K562 (cell line): ENCODE measurements around the gene ATRX. TPM values are rescaled to one million over a fixed set of nuclear protein-coding genes. Genes with fewer than 3 reads are reported as not detected.

ENCODE experiments used
- ATAC-seq: fragments of 200-7000 bp; cut with Tn5 transposase; 3 replicates; pipeline ENCODE4 v1.9.1; 2020; ENCODE audit warnings: moderate library complexity
- BruUV-seq: library from RNA; stranded (reverse); fragments of 400-500 nt; replicated peaks from 2 replicates; lab custom pipeline; 2021; lab: Mats Ljungman, UMichigan
- CTCF ChIA-PET: fragments of 300-600 bp; formaldehyde crosslinking; extraction: SDS; loops from one replicate; lab custom pipeline; 2021; ENCODE audit warnings: low intra/inter-chr PET ratio; lab: Yijun Ruan, JAX
- POLR2A ChIA-PET: fragments of 300-600, 350-650 bp; sonication (Branson Sonifier 250); formaldehyde crosslinking; extraction: SDS; loops from one replicate; lab custom pipeline; 2021; ENCODE audit warnings: antibody characterized with exemption, inconsistent platforms; lab: Yijun Ruan, JAX
- DNase-seq, 4 experiments: peaks; one replicate each; pipeline versions ENCODE4 v3.0.0 to v3.0.0-alpha.2; 2011 to 2018; ENCODE audit warnings: low spot score in 3 of 4, mixed read lengths in 3 of 4; ENCODE audit errors: extremely low read depth in 1 of 4
- FAIRE-seq: peaks from 2 replicates; lab custom pipeline; 2011; peaks lifted over from hg19 to GRCh38; lab: Jason Lieb, UNC
- H2AFZ ChIP-seq: 2 replicates; pipeline ENCODE4 v1.6.0; 2011; ENCODE audit warnings: low read depth, low read length, control low read depth, inconsistent platforms
- H3K27ac ChIP-seq: fragments of 200-600 bp; 3 replicates; pipeline ENCODE4 v1.8.0; 2011; ENCODE audit warnings: low read depth, mild to moderate bottlenecking, control low read depth, inconsistent platforms, low read length, moderate library complexity, mixed read lengths; ENCODE audit errors: extremely low read depth
- H3K27me3 ChIP-seq, 2 experiments: fragments of 300-600 bp in 1 of 2; 2 replicates in 1 of 2; 3 replicates in 1 of 2; pipeline versions ENCODE4 v1.6.0 to v1.8.0; 2011; ENCODE audit warnings: inconsistent platforms in 2 of 2, low read length in 2 of 2, mild to moderate bottlenecking in 1 of 2, mixed read lengths in 1 of 2, moderate library complexity in 1 of 2; ENCODE audit not compliant: control insufficient read depth in 2 of 2, insufficient read depth in 2 of 2
- H3K36me3 ChIP-seq: fragments of 300-600 bp; 3 replicates; pipeline ENCODE4 v1.8.0; 2011; ENCODE audit warnings: mild to moderate bottlenecking, low read length, inconsistent platforms; ENCODE audit not compliant: control insufficient read depth, insufficient read depth
- H3K4me1 ChIP-seq, 2 experiments: fragments of 200-600 bp in 1 of 2; replicated peaks in 1 of 2; 2 replicates in 1 of 2; 3 replicates in 1 of 2; pipeline versions ENCODE4 v1.5.1 to v1.8.0; 2011; ENCODE audit warnings: inconsistent platforms in 2 of 2, low read length in 2 of 2, mild to moderate bottlenecking in 1 of 2, mixed read lengths in 1 of 2, moderate library complexity in 1 of 2; ENCODE audit not compliant: control insufficient read depth in 2 of 2, insufficient read depth in 2 of 2
- H3K4me2 ChIP-seq: 2 replicates; pipeline ENCODE4 v1.6.1; 2011; ENCODE audit warnings: low read length, control low read depth, inconsistent platforms, mixed read lengths; ENCODE audit not compliant: insufficient read depth
- H3K4me3 ChIP-seq: fragments of 200-600 bp; sonication (generic), shearing (Covaris generic); 2 replicates; pipeline ENCODE4 v1.5.1; 2016; ENCODE audit warnings: control low read depth, inconsistent platforms
- H3K79me2 ChIP-seq: fragments of 200-600 bp; 3 replicates; pipeline ENCODE4 v1.8.0; 2011; ENCODE audit warnings: low read length, inconsistent platforms; ENCODE audit not compliant: control insufficient read depth, insufficient read depth
- H3K9ac ChIP-seq, 2 experiments: 2 replicates each; pipeline versions ENCODE4 v1.6.0 to v1.6.1; 2011; ENCODE audit warnings: low read depth in 2 of 2, low read length in 2 of 2, control low read depth in 1 of 2, inconsistent platforms in 1 of 2, mild to moderate bottlenecking in 1 of 2, mixed read lengths in 1 of 2; ENCODE audit not compliant: insufficient read depth in 1 of 2
- H3K9me1 ChIP-seq: one replicate; pipeline ENCODE4 v1.6.0; 2011; ENCODE audit warnings: inconsistent platforms, mild to moderate bottlenecking, low read length, moderate library complexity; ENCODE audit not compliant: control insufficient read depth, insufficient read depth
- H3K9me3 ChIP-seq: replicated peaks from 2 replicates; pipeline ENCODE4 v1.5.1; 2011; ENCODE audit warnings: low read depth, low read length, inconsistent platforms; ENCODE audit not compliant: control insufficient read depth, insufficient read depth
- H4K20me1 ChIP-seq: replicated peaks from 2 replicates; pipeline ENCODE4 v1.6.1; 2011; ENCODE audit warnings: low read length, inconsistent platforms, mixed read lengths; ENCODE audit not compliant: control insufficient read depth, insufficient read depth
- ARID1B ChIP-seq: fragments of 450-650 bp; IDR thresholded peaks from 2 replicates; pipeline ENCODE4 v1.6.1; 2016; ENCODE audit warnings: antibody characterized with exemption, mild to moderate bottlenecking, inconsistent platforms
- ARID3A ChIP-seq: IDR thresholded peaks from 2 replicates; pipeline ENCODE4 v1.6.1; 2012; ENCODE audit warnings: low read depth, low read length, improper control_type of control experiment, borderline replicate concordance
- BACH1 ChIP-seq: fragments of 200-800 bp; sonication (Bioruptor generic); IDR thresholded peaks from 2 replicates; pipeline ENCODE4 v1.6.1; 2016; ENCODE audit warnings: missing genetic modification characterization, missing compliant biosample characterization
- REST ChIP-seq, 2 experiments: fragments of 450-650 bp; formaldehyde crosslinking in 1 of 2; IDR thresholded peaks; 2 replicates each; pipeline versions ENCODE4 v1.4.0 to v1.6.1; 2014 to 2020; ENCODE audit warnings: mild to moderate bottlenecking in 2 of 2, borderline replicate concordance in 1 of 2, low read depth in 1 of 2
- TAF7 ChIP-seq: fragments of 450-650 bp; IDR thresholded peaks from 2 replicates; pipeline ENCODE4 v1.6.1; 2016; ENCODE audit warnings: missing genetic modification characterization, missing compliant biosample characterization
- TGIF2 ChIP-seq: sonication (generic); formaldehyde crosslinking; IDR thresholded peaks from 2 replicates; pipeline ENCODE4 v1.8.1; 2022; ENCODE audit warnings: mild to moderate bottlenecking, missing genetic modification reagents, moderate library complexity
- ZBTB2 ChIP-seq: fragments of 450-650 bp; IDR thresholded peaks from 2 replicates; pipeline ENCODE4 v1.6.1; 2016; ENCODE audit warnings: antibody characterized with exemption
- ZNF140 ChIP-seq: fragments of 250-450 bp; sonication (Bioruptor Pico); IDR thresholded peaks from 2 replicates; pipeline ENCODE4 v1.8.0; 2021; ENCODE audit warnings: moderate library complexity, mild to moderate bottlenecking, inconsistent platforms
- WGBS: fragments of 100-300 bp; shearing (Covaris generic); methylation state at CpG from one replicate; pipeline ENCODE4 v1.1.6; 2016; ENCODE audit warnings: low coverage, mixed read lengths; ENCODE audit not compliant: insufficient coverage; ENCODE audit errors: missing lambda C conversion rate; 5-methylcytosine and 5-hydroxymethylcytosine counted together
- in situ Hi-C: fragments of 300-500 bp; cut with MboI; formaldehyde crosslinking; loops from 4 replicates; pipeline ENCODE4 v1.15.0; 2018; ENCODE audit warnings: inconsistent platforms, mixed read lengths
- intact Hi-C: fragments of 100-400 bp; cut with micrococcal nuclease; formaldehyde crosslinking; loops from 2 replicates; pipeline ENCODE4 v1.14.2; 2022
- polyA plus RNA-seq, 8 experiments: library from polyadenylated mRNA; depleted of rRNA in 4 of 8; stranded (reverse) in 5 of 8; unstranded in 3 of 8; fragments of >200 nt; fragmentation: Nextera tagmentation in 2 of 8; fragmentation: Illumina TruSeq in 1 of 8; extraction: Ambion mirVana in 2 of 8; extraction: Trizol in 1 of 8; gene quantifications; 2 replicates each; pipeline versions ENCODE4 v1.2.1 to v1.2.3, GENCODE V29; 2011 to 2014; ENCODE audit warnings: inconsistent platforms in 1 of 8, missing spikeins in 1 of 8
- total RNA-seq, 7 experiments: library from RNA; depleted of rRNA in 6 of 7; stranded (reverse); fragments of >200 nt in 6 of 7; fragmentation: Illumina TruSeq in 2 of 7; extraction: Trizol in 2 of 7; gene quantifications; 2 replicates each; pipeline versions ENCODE4 v1.2.1 to v1.2.3, GENCODE V29; 2011 to 2021; ENCODE audit warnings: low replicate concordance in 1 of 7

The ATRX gene
- total and polyA plus RNA-seq, 9 of the 15 experiments (the other 6 are each of a cell fraction or from before 2014, with no cell fraction given) = 7.7 to 23.1 (median 20.2) TPM

GRCh38 chrX:77755561-77755960 is 30.5 kb downstream of the ATRX start:
- no peak overlapping the region for H3K9ac ChIP-seq
- peaks cover 2% of the 10 kb centered on the region; the same call in 2 of the 3 replicates for H3K79me2 ChIP-seq
- intact Hi-C loops = no loop called here
- H4K20me1 ChIP-seq = no peaks in the 10 kb centered on the region
- H3K27ac ChIP-seq = no peak overlapping the region
- no peaks in the 10 kb centered on the region for H3K9me1 ChIP-seq
- no peak overlapping the region for H3K4me2 ChIP-seq
- BruUV-seq = no TSS peak
- H3K4me3 ChIP-seq = no peak overlapping the region
- ChIA-PET CTCF (no interaction called here), POLR2A (no interaction called here)
- WGBS = 64% methylated on average over 3 of the region's 6 CpGs
- no peaks in the 10 kb centered on the region for H3K27me3 ChIP-seq
- no peak for FAIRE-seq
- no peak for ATAC-seq
- in situ Hi-C loops = no loop called here
- no peaks in the 10 kb centered on the region for H3K36me3 ChIP-seq
- no peaks in the 10 kb centered on the region for H3K4me1 ChIP-seq
- DNase-seq = no peak
- no peaks in the 10 kb centered on the region for H3K9me3 ChIP-seq
- no peak overlapping the region for H2AFZ ChIP-seq
- no peak for TF ChIP-seq ARID1B
- no peak for TF ChIP-seq BACH1 (tag)
- no peak for TF ChIP-seq ZNF140 (CRISPR knock-in tag)
- TF ChIP-seq REST (IDR thresholded peaks at IDR 0.05; ENCODE audit: borderline replicate concordance) = no peak
- TF ChIP-seq REST (CRISPR knock-in tag; IDR thresholded peaks at IDR 0.05; ENCODE audit: low read depth) = no peak
- TF ChIP-seq TAF7 (tag) = no peak
- TF ChIP-seq TGIF2 (CRISPR knock-in tag) = no peak
- TF ChIP-seq ARID3A = no peak
- no peak for TF ChIP-seq ZBTB2
